Measurements from ENCODE around the gene RPS25. TPM values are rescaled to one million over a fixed set of nuclear protein-coding genes. Genes with fewer than 3 reads are reported as not detected.
"Not testable (repeated sequence)": the region's sequence is repeated elsewhere in the genome, so short reads cannot be mapped to it uniquely, and the experiment has no call there.

The RPS25 gene
- total and polyA plus RNA-seq, 2 donors from 2014 or later, result 852 to 1,047 TPM

GRCh38 chr11:119061256-119061655 is 43.1 kb upstream of the RPS25 start:
- Histone ChIP-seq H3K9ac (ENCODE audit: low read length in 3 of 3) (no peak overlapping the region), H3K36me3 (ENCODE audit: control insufficient read depth in 2 of 3, insufficient read depth in 3 of 3, low read length in 3 of 3) (peaks cover 0 to 4% (median 0%) of the 10 kb centered on the region in 3 donors), H3K4me3 (ENCODE audit: low read length in 3 of 3) (no peak overlapping the region), H3K4me1 (ENCODE audit: control insufficient read depth in 2 of 3, insufficient read depth in 2 of 3, low read depth in 1 of 3, low read length in 3 of 3) (peaks cover 0 to 5% (median 3%) of the 10 kb centered on the region in 3 donors), H3K27ac (ENCODE audit: low read depth in 2 of 2, low read length in 2 of 2) (no peak overlapping the region), H3K9me3 (ENCODE audit: control insufficient read depth in 2 of 3, insufficient read depth in 1 of 3, low read length in 3 of 3) (no peaks in the 10 kb centered on the region), H3K27me3 (ENCODE audit: control insufficient read depth, insufficient read depth, low read length) (no peaks in the 10 kb centered on the region)
- TF ChIP-seq CTCF (IDR thresholded peaks at IDR 0.05; ENCODE audit: borderline replicate concordance, extremely low read depth, insufficient read depth), result no peak
- intact Hi-C loops (cut with DNase I), result no loop called here
- DNase-seq (no peak), FAIRE-seq (no peak)

- H3K9ac ChIP-seq (ENCODE audit: low read length in 3 of 3); H3K9me3 ChIP-seq (ENCODE audit: control insufficient read depth in 2 of 3, insufficient read depth in 1 of 3, low read length in 3 of 3); FAIRE-seq; DNase-seq; H3K4me3 ChIP-seq (ENCODE audit: low read length in 3 of 3); H3K27me3 ChIP-seq (ENCODE audit: control insufficient read depth, insufficient read depth, low read length); intact Hi-C loops (cut with DNase I); H3K27ac ChIP-seq (ENCODE audit: low read depth in 2 of 2, low read length in 2 of 2): not testable (repeated sequence)
- Histone ChIP-seq H3K36me3 (ENCODE audit: control insufficient read depth in 2 of 3, insufficient read depth in 3 of 3, low read length in 3 of 3) (peaks cover 0 to 15% (median 6%) of the 10 kb centered on the region in 3 donors), H3K4me1 (ENCODE audit: control insufficient read depth in 2 of 3, insufficient read depth in 2 of 3, low read depth in 1 of 3, low read length in 3 of 3) (peaks cover 0 to 11% (median 8%) of the 10 kb centered on the region in 3 donors)
These were observed 41.0 kb upstream of the RPS25 start for GRCh38 chr11:119059128-119059527.

GRCh38 chr11:119057000-119057769 is 39.0 kb upstream of the RPS25 start, which contains the start of gene HYOU1:
Gene HYOU1, minus strand, starts transcription at chr11:119057205. Its CDS starts 1,045 bp downstream, at chr11:119056160.
- peak within 1 kb of the TSS; percentile 81 to 83 for H3K27ac ChIP-seq (ENCODE audit: low read depth in 2 of 2, low read length in 2 of 2)
- intact Hi-C loops (cut with DNase I), result no loop called here
- H3K9ac ChIP-seq (ENCODE audit: low read length in 3 of 3), result peak within 1 kb of the TSS; percentile 44 to 89 (median 82)
- H3K4me3 ChIP-seq (ENCODE audit: low read length in 3 of 3), result peak within 1 kb of the TSS; percentile 63 to 88 (median 78)
- no peaks in the 10 kb centered on the region for H3K9me3 ChIP-seq (ENCODE audit: control insufficient read depth in 2 of 3, insufficient read depth in 1 of 3, low read length in 3 of 3)
- FAIRE-seq (no peak), DNase-seq (peak; percentile 97 to 99 (median 98))
- H3K27me3 ChIP-seq (ENCODE audit: control insufficient read depth, insufficient read depth, low read length), result no peaks in the 10 kb centered on the region
- peak; percentile 26 for TF ChIP-seq CTCF (IDR thresholded peaks at IDR 0.05; ENCODE audit: borderline replicate concordance, extremely low read depth, insufficient read depth)
- peaks cover 0 to 35% (median 21%) of the 10 kb centered on the region in 3 donors for H3K36me3 ChIP-seq (ENCODE audit: control insufficient read depth in 2 of 3, insufficient read depth in 3 of 3, low read length in 3 of 3)
- H3K4me1 ChIP-seq (ENCODE audit: control insufficient read depth in 2 of 3, insufficient read depth in 2 of 3, low read depth in 1 of 3, low read length in 3 of 3), result peaks cover 0 to 11% (median 8%) of the 10 kb centered on the region in 3 donors

GRCh38 chr11:119056421-119056999 is 38.4 kb upstream of the RPS25 start:
- intact Hi-C loops (cut with DNase I), result no loop called here
- Histone ChIP-seq H3K9me3 (ENCODE audit: control insufficient read depth in 2 of 3, insufficient read depth in 1 of 3, low read length in 3 of 3) (no peaks in the 10 kb centered on the region), H3K4me1 (ENCODE audit: control insufficient read depth in 2 of 3, insufficient read depth in 2 of 3, low read depth in 1 of 3, low read length in 3 of 3) (peaks cover 0 to 11% (median 8%) of the 10 kb centered on the region in 3 donors), H3K27ac (ENCODE audit: low read depth in 2 of 2, low read length in 2 of 2) (peak overlapping the region; percentile 60 to 83), H3K36me3 (ENCODE audit: control insufficient read depth in 2 of 3, insufficient read depth in 3 of 3, low read length in 3 of 3) (peaks cover 0 to 41% (median 28%) of the 10 kb centered on the region in 3 donors), H3K4me3 (ENCODE audit: low read length in 3 of 3) (peak overlapping the region; percentile 62 to 80 (median 69)), H3K27me3 (ENCODE audit: control insufficient read depth, insufficient read depth, low read length) (no peaks in the 10 kb centered on the region), H3K9ac (ENCODE audit: low read length in 3 of 3) (peak overlapping the region; percentile 44 to 89 (median 82))
- DNase-seq (peak in 2 of 5 donors; percentile 24 to 88), FAIRE-seq (no peak)
- TF ChIP-seq CTCF (IDR thresholded peaks at IDR 0.05; ENCODE audit: borderline replicate concordance, extremely low read depth, insufficient read depth), result no peak
